ENCODE data around the gene AP1G2. TPM values are rescaled to one million over a fixed set of nuclear protein-coding genes. Genes with fewer than 3 reads are reported as not detected.
"Not testable (repeated sequence)": the region's sequence is repeated elsewhere in the genome, so short reads cannot be mapped to it uniquely, and the experiment has no call there.

Gene AP1G2
- total RNA-seq, 1 donor from 2014 or later: 271 TPM

GRCh38 chr14:23612354-23612732 lies 44.8 kb upstream of the AP1G2 start:
- Mint-ChIP-seq H3K4me1 (no peaks in the 10 kb centered on the region), H3K27me3 (ENCODE audit: low read depth) (peaks cover 4% of the 10 kb centered on the region), H3K36me3 (no peaks in the 10 kb centered on the region), H3K9me3 (peaks cover 21% of the 10 kb centered on the region), H3K27ac (no peak overlapping the region), H3K4me3 (no peak overlapping the region)
- no peak for DNase-seq (ENCODE audit: low spot score in 2 of 2, unreplicated experiment in 2 of 2)
- TF ChIP-seq, protein P1, sequence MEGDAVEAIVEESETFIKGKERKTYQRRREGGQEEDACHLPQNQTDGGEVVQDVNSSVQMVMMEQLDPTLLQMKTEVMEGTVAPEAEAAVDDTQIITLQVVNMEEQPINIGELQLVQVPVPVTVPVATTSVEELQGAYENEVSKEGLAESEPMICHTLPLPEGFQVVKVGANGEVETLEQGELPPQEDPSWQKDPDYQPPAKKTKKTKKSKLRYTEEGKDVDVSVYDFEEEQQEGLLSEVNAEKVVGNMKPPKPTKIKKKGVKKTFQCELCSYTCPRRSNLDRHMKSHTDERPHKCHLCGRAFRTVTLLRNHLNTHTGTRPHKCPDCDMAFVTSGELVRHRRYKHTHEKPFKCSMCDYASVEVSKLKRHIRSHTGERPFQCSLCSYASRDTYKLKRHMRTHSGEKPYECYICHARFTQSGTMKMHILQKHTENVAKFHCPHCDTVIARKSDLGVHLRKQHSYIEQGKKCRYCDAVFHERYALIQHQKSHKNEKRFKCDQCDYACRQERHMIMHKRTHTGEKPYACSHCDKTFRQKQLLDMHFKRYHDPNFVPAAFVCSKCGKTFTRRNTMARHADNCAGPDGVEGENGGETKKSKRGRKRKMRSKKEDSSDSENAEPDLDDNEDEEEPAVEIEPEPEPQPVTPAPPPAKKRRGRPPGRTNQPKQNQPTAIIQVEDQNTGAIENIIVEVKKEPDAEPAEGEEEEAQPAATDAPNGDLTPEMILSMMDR (IDR thresholded peaks at IDR 0.05; ENCODE audit: unreplicated experiment): no peak

DNA sequence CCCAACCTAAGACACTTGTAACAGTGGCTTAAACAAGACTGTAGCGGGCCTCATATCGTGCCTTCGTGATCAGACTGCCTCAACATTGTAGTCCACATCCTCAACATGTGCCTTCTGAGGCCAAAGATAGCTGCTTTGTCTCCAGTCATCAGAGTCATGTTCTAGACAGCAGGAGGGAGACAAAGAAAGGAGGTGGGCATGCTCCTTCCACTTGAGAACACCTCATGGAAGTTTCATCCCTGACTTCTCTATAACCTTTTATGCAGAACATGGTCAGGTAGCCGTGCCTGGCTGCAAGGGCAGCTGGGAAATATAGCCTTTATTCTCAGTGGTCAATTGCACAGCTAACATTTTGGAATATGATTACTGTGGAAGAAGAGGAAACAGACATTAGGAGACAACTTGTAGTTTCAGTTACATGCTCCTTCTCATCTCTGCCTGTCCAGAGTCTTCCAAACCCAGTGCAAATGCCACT lies 43.3 kb upstream of the AP1G2 start:
- H3K4me3 Mint-ChIP-seq: no peak overlapping the region
- no peaks in the 10 kb centered on the region for H3K4me1 Mint-ChIP-seq
- DNase-seq (ENCODE audit: low spot score in 2 of 2, unreplicated experiment in 2 of 2): no peak
- no peaks in the 10 kb centered on the region for H3K36me3 Mint-ChIP-seq
- H3K9me3 Mint-ChIP-seq: peaks cover 29% of the 10 kb centered on the region
- TF ChIP-seq, protein P1 (IDR thresholded peaks at IDR 0.05; ENCODE audit: unreplicated experiment): no peak
- no peak overlapping the region for H3K27ac Mint-ChIP-seq
- H3K27me3 Mint-ChIP-seq (ENCODE audit: low read depth): peaks cover 7% of the 10 kb centered on the region

- TF ChIP-seq, protein P1 (IDR thresholded peaks at IDR 0.05; ENCODE audit: unreplicated experiment): no peak
- peaks cover 29% of the 10 kb centered on the region for H3K9me3 Mint-ChIP-seq
- H3K36me3 Mint-ChIP-seq: no peaks in the 10 kb centered on the region
- no peaks in the 10 kb centered on the region for H3K4me1 Mint-ChIP-seq
- H3K4me3 Mint-ChIP-seq: no peak overlapping the region
- H3K27me3 Mint-ChIP-seq (ENCODE audit: low read depth): peaks cover 7% of the 10 kb centered on the region
- H3K27ac Mint-ChIP-seq: no peak overlapping the region
- DNase-seq (ENCODE audit: low spot score in 2 of 2, unreplicated experiment in 2 of 2): no peak
Observed at GRCh38 chr14:23610090-23610814, 42.7 kb upstream of the AP1G2 start.

GRCh38 chr14:23609411-23610089 lies 42.0 kb upstream of the AP1G2 start:
- not testable (repeated sequence) for H3K36me3 Mint-ChIP-seq; H3K27ac Mint-ChIP-seq; H3K27me3 Mint-ChIP-seq (ENCODE audit: low read depth); DNase-seq (ENCODE audit: low spot score in 2 of 2, unreplicated experiment in 2 of 2); H3K4me3 Mint-ChIP-seq; H3K4me1 Mint-ChIP-seq
- H3K9me3 Mint-ChIP-seq: peaks cover 28% of the 10 kb centered on the region

DNA sequence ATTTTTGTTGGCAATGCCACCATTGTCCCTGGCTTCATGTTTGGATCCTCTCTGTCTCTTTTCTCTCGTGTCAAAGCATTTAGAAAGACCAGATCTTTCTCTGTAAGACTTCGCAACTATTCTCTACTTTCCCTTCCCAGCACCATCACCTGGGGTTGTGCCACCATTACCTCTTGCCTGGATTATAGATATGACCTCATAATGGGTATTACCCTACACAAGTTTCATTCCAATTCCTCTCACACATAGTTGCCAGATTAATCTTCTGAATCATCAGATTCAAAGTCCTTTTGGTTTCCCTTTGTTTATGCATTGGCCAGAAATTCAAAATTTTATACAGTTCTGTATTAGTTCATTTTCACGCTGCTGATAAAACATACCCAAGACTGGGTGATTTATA lies 41.4 kb upstream of the AP1G2 start:
- Mint-ChIP-seq H3K27ac (no peak overlapping the region), H3K27me3 (ENCODE audit: low read depth) (peaks cover 5% of the 10 kb centered on the region), H3K9me3 (peaks cover 25% of the 10 kb centered on the region), H3K4me1 (no peaks in the 10 kb centered on the region), H3K4me3 (no peak overlapping the region), H3K36me3 (no peaks in the 10 kb centered on the region)
- TF ChIP-seq, protein P1 (IDR thresholded peaks at IDR 0.05; ENCODE audit: unreplicated experiment): no peak
- DNase-seq (ENCODE audit: low spot score in 2 of 2, unreplicated experiment in 2 of 2): no peak

- Mint-ChIP-seq H3K9me3 (peaks cover 25% of the 10 kb centered on the region), H3K4me3 (no peak overlapping the region), H3K27ac (no peak overlapping the region), H3K27me3 (ENCODE audit: low read depth) (peaks cover 5% of the 10 kb centered on the region), H3K36me3 (no peaks in the 10 kb centered on the region), H3K4me1 (no peaks in the 10 kb centered on the region)
- no peak for DNase-seq (ENCODE audit: low spot score in 2 of 2, unreplicated experiment in 2 of 2)
- TF ChIP-seq, protein P1 (IDR thresholded peaks at IDR 0.05; ENCODE audit: unreplicated experiment): no peak
Observed at GRCh38 chr14:23608454-23608853, 40.9 kb upstream of the AP1G2 start.

All from mesothelial cell of epicardium (in vitro differentiated cells).